HG03432 (cell line): ENCODE results near the gene NEDD4L.
"Not testable (repeated sequence)": the region's sequence is repeated elsewhere in the genome, so short reads cannot be mapped to it uniquely, and the experiment has no call there.

Experiments used
- ATAC-seq: cut with Tn5 transposase; IDR thresholded peaks from one replicate; pipeline ENCODE4 v1.9.1; 2021; ENCODE audit warnings: mild to moderate bottlenecking, moderate library complexity; ENCODE audit not compliant: unreplicated experiment

The NEDD4L gene

DNA sequence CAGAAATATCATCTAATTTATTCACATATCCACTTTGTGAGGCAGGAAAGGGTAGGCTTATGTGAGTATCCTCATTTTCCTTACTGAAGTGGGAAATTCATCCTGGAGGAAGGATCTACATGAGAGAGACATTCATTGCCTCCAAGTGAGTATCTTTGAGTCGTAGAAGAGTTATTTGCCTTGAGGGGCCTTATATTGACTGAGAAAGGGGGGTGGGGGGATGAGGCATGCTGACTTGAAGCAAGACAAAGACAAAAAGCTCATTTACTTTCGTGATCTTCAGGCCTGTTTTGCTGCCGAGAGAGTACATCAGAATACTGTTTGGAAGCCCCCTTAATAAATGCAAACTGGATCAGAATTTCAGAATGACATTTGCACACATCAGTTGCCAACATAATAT lies 17.6 kb upstream of the NEDD4L start:
- ATAC-seq = no peak

DNA sequence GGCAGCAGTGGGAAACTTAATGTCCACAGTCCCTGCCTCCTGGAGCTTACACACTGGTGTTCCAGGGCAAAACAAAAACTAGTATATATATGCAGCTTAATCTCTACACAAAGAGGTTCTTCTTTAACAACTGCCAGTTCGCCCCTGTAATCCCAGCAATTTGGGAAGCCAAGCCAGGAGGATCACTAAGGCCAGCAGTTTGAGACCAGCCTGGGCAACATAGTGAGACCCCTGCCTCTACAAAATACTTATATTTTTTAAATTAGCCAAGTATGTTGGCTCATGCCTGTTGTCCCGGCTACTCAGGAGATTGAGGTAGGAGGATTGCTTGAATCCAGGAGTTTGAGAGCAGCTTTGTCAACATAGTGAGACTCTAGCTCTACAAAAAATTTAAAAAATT lies 17.2 kb upstream of the NEDD4L start:
- no peak for ATAC-seq

DNA sequence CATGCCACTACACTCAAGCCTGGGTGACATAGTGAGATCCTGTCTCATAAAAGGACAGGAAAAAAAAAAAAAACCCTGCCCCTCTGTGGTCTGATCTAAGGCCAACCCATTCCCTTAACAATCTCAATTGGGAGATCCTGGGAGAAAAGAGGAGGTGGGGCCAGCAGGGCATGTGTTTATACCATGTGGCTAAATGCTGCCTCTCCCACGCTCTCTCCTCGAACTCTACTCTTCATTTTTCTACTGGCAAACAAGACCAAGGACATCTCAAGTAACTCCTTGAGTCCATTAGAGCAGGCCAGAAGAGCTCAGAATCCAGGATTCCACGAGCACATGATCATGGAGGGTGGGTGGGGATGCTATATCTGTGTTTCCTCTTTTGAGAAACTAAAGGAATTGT lies 16.7 kb upstream of the NEDD4L start:
- ATAC-seq = no peak

DNA sequence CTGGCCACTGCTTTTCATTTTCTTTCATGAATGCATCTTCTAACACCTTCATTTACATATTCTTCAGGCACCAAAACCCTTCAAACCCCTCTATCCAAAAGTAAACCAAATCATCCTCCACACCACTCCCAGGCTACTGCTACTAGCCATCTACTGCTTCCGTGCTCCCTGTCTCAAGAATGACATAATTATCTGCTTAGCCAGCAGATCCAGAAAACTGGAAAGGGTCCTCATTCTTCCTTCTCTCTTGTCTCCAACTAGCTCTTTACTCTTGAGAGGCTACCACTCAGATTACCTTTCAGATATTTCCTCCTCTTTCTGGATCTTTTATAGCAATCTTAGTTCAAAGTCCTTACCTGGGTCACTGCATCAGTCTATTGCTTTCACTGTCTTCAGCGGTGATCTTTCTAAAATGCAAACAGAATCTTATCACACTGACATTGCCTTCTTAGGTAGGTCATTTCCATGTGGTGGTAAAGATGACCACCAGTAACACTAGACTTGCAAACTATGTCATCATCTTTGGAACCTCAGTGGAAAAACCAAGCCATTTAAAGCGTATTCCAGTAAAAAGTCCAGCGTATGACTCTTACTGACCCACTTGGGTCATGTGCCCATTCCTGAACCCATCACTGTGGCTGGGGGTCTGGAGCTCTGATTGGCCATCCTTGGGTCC lies 15.8 kb upstream of the NEDD4L start:
- no peak for ATAC-seq

DNA sequence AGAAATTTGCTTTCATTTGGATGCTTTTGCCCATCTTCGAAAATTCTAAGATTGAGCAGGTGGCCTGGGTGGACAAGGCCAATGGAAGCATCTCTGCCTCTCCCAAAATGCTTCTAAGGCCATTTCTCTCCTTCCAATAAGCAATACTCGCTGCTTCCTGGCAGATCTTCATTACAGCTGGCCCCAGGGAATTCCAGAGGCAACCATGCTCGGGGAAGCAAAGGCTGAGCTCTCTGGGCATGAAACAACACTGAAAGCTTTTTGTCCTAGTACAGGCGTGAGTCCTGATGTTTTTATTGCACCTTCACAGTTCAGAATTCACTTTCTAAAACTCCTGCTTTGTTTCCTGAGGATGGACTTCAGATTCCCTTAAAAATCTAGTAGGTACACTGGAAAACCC lies 11.8 kb upstream of the NEDD4L start:
- ATAC-seq = no peak

DNA sequence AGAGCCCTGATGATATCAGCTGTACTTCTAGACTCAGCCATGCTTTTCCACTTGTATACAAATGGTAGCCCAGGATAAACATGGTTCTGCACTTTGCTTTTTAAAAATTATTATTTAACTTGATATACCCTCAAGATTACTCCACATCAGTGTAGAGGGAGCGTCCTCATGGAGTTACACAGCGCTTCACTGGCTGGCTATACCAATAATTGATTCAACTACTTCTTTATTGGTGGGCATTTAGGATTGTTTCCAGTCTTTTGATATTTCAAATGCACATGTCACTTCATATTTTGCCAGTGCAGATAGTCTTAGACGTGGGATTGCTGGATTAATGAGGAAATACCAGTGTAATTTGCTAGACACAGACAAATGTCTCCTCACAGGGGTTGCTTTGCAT lies 10.8 kb upstream of the NEDD4L start:
- ATAC-seq = no peak

DNA sequence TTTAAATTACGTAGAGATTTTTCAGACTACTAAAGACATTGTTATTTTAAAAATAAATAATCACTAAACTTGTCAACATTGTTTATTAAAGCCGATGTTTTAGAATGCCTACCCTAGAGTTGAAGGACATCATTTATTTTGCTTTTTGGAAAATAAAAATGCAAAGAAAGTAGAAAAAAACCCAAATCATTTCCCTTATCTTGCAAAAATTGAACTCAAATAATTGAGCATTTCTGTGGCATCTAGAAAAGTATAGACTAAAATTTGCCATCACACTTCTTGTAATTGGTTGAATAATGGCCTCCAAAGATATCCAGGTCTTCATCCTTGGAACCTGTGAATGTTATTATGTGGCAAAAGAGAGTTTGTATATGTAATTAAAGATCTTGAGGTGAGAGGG lies 9.7 kb upstream of the NEDD4L start:
- no peak for ATAC-seq

DNA sequence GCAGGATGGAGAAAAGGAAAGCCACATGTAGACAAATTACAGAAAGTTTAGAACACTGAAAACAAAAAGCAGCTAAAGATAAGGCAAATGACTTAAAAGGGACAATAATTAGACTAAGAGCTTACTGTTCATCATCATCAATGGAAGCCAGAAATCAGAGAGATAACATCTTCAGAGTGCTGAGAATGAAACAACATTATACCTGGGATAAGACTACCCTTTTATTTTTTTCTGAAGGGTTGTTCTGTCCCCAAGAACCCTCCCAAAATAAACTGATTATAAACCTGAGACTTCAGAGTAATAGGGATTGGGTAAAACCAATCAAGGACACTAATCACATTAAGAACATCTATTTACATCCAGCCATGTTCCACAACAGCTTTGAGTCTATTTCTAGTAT lies 6.9 kb upstream of the NEDD4L start:
- ATAC-seq = no peak

DNA sequence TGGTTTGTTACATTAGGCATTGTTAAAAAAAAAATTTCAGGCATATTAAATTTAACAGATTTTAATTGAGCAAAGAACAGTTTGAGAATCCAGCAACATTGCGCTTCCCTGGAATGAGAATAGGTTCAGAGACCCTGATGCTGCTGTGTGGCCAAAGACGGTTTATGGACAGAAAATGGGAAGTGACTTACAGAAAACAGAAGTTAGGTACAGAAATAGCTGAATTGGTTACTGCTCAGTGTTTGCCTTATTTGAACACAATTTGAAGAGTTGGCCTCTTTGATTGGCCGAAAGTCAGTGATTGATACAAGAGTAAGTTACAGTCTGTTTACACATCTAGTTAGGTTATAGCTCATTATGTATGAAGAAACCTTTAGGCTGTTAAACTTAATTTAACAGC lies 6.0 kb upstream of the NEDD4L start:
- ATAC-seq = no peak

DNA sequence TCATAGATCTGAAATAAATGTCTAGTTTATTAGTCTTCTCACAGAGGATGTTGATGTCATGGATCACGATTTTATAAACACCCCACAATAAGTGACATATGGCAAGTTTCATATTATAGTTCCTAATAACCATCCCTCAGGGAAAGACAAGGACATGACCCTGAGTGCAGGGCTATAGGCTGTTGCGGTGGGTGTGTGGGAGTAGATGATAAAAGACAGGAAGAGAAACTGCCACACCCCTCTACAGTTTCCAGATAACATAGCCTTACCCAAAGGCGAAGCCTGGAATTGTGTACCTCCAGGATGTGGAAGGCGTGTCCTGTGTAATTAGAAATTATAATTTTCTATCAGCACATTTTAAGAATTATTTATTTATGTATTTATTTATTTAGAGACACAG lies 2.4 kb upstream of the NEDD4L start:
- ATAC-seq = no peak

DNA sequence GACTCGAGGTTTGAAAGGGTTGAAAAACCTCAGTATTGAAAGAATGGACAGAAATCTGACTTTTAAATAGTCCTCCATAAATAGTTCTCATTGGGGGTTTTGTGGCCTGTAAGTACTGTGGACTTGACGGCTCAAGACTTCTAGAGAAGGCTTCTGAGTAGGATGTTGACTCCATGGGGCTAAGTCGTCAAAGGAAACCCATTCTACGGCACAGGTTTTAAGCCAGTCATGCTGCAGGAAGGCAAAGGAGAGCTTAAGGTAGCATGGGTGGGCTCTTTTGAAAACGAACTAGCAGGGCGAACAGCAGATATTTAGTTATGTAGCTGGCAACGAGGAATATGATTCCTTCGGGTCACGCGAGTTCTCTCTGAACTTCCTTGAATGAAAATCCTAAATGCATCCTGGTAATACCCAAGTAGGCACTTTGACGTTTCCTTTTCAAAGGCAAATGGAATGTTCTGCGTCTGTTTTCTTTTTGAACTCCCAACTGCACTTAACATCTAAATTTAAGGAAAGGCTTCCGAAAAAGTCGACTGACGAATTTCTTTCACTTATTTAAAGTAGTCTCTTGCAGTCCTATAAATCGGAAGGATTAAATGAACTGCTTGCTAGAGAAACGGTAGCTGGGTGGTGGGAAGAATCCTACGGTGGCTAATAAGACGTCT lies 1.1 kb upstream of the NEDD4L start:
- ATAC-seq = no peak

DNA sequence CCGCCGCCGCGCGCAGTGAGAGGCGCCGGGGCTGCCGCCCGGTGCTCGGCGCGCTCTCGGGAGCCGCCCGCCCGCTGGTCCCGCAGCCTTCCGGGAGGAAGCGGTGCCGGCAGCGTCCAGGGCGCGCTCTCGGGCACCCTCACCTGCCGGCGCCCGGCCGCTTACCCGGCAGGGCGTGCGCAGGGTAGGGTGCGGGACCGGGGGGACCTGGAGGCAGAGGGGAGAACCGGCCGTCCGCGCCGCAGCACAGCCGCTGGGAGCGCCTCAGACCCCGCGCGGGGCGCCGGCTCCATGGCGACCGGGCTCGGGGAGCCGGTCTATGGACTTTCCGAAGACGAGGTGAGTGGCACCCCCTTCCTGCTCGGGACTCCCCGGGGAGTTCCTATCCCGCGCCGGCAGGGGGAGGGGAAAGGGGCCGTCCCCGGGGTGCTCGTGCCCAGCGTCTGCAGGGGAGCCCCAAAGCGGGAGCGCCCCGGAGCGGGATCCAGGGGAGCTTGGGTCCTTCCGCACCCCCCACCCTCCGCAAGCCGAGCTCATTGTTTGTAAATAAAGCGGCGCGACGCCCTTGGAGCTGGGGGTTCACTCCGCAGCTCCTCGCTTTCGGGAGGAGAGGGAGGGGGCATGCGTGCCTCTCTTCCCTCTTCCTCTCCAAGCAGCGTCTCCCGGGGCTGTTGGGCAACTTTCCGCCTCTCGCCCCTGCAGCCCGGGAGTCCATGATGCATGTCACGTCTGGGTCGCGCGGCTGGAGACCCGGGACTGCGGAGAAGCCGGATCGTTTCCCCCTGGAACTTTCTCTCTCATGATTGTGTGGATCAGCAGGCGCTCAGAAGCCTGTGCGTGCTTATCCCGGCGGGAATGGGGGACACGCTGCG lies 580 bp downstream of the NEDD4L start:
- ATAC-seq = peak; percentile 40

DNA sequence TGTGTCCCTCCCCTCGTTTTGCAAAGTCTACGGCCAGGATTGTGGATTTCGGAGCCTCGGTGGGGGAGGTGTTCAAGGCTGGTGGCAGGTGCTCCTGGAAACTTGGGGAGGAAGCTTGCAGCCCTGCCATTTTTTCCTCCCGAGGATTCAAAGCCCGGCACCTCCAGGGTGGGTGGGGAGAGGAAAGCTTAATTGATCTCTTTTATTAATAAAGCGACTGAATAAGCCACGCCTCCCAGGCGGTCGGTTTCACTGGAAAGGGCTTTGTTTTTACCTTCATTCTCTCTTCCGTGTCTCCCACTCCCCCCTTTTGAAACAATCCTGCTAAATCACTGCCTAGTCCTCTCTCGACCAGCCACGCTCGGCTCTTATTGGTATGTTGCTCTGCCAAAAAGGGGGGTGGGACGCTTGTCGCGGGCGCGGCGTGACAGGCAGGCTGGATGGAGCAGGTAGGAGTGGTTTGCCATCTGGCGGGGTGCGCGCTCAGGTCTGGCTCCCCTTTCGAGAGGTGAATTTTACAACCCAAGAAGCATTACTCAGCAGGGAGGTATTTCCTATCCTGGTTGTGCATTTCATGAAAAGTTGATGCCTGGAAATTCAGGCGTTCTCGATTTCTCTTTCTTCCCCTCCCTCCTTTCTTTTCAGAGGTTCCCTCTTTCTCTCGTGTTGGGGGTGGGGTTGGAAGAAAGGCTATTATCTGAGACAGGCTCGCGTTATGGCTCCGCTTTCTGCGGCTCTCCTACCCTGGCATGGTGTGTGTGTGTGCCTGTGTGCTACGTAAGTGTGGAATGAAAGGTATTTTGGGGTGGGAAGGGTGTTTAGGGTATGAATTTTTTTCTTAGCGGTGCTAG lies 1.4 kb downstream of the NEDD4L start:
- no peak for ATAC-seq

DNA sequence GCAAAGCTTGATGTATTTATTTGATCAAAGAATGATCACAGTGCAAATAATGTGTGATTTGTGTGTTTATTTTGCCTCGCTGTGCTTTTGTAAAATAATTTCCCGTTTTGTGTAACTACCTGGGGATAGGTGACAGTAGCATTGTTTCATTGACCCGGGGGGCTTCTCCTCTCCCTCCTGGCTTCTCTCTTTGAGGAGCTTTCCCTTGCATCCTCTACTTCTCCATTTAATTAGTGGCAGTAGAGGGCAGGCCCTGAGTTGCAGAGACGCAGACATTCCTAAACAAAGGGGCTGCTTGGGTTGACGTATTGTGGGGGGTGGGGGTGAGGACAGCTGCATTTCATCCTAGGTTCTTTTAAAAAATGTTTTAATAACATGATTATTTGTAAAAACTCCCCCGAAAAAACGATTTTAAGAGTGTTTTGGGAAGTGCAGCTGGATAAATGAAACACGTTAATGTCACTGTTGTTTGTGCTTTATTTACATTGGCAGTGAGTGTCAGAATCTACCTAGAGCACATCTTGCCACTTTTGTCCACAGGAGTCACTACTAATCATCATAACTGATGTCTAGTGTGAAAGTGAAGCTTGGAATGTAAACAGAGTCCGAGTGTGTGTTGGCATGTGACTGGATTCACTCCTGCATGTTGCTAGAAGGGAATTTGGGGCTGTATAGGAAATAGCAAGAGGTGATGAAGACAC lies 2.2 kb downstream of the NEDD4L start:
- ATAC-seq = no peak

DNA sequence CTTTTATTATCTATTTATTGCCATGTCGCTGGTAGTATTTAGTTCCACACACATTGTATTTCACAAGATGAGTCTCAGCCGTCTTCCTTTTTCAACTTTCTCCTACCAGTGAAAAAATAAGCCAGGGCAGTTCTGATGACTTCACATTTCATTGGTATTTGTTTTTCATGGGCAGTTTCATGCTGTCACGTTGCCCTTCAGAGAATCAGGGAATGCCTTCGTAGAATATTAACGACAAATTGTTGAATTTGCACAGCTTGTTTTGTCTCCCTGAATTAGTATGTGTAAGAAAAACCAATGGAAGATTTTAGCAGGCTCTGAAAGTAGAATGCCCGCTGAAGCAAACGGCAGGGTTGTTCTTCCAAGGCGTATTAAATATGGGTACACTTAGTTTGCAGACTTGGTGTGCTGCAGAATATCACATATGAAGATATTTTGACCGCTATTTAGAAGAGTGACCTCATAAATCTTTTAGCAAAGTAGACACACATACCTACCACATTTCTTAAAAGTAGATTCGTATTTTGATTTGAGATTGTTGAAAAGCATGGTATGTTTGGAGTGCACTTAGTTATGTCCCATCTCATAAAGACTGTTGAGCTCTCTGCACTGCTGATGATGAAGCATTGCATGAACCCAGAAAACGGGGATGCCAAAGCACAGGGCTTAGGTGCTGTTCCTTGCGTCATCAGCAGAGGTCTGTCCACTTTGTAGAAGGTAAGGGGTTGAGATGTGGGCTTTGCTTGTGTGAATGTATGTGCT lies 2.9 kb downstream of the NEDD4L start:
- ATAC-seq = no peak

DNA sequence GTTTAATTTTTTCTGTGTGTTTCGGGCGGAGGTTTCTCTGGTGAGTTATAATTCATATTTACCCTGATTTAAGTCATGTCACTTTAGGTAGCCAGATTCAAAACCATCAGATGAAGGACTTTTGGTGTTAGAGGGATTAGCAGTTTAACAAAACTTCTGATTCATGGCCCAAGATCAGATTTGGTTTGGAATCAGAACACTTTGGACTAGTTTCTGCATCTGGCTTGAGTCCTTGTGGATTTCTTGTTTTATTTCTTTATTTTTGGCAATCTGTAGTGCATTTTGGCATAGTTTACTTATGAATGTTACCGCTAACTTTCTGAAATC lies 3.5 kb downstream of the NEDD4L start:
- no peak for ATAC-seq

DNA sequence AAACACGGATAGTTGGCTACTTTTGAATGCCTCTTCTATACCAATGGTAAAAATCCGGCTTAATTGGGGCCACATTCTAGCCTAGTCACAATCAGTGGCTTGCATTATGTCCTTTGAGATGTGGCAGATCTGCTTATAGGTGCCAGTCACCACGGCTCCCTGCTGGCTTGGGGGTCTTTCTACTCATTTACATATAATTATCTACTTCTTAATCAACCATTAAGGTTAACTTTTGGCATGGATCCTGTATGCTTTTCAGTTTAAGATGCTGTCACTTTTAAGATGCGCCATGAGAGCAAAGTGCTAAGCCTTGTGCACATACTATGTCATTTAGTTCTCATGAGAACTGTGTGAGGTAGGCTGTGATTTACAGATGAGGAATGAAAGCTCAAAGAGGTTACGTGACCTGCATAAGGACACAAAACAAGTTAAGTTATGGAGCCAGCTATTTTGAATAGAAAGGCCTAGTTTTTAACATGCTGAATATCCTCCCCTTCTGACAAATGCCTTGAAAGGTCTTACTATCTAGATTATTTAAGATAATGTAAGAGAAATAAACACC lies 4.1 kb downstream of the NEDD4L start:
- no peak for ATAC-seq

DNA sequence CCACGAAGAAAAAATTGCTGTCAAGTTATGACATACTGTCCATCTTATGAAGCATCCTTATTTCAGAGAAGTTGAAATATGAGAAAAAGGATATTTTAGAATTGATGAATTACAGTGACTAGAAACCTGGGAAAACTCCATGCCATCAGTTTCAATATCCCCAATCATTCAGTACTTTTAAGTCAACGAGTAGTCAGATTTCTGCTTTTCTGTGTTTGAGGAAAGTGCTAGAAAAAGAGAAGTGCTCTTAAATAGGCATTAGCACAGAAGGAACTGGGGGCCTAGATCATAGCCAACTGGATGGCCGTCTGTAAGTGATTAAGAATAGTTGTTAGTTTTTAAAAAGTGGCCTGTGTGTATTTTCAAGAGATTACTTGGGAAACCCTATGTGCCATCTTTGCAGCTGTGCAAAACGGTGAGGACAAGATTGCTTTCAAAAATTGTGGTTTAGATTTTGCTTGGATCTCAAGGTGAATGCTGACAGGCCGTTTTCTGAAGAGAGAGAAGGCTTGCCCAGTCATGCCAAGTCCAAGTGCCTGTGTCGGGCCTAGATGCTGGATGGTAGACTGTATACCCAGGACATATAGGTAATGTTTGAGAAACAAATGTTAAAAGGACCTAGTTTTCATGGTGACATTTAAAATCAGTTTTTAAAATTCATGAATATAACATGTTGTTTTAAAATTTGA lies 5.1 kb downstream of the NEDD4L start:
- ATAC-seq = no peak

DNA sequence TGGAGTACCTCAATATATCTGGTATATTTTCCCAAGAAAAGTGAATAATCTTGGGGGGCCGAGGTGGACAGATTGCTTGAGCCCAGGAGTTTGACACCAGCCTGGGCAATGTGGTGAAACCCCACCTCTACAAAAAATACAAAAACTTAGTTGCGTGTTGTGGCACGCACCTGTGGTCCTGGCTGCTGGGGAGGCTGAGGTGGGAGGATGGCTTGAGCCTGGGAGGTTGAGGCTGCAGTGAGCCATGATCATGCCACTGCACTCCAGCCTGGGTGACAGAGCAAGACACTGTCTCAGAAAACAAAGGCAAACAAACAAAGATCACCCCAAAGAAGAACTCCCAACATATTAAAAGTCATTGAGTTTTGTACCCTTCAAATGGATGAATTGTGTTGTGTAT lies 6.9 kb downstream of the NEDD4L start:
- not testable (repeated sequence) for ATAC-seq
